GM18502 (cell line): ENCODE results near the gene HEPACAM.

Experiments used
- ATAC-seq: cut with Tn5 transposase; IDR thresholded peaks from one replicate; pipeline ENCODE4 v1.9.1; 2021; ENCODE audit warnings: mild to moderate bottlenecking; ENCODE audit not compliant: unreplicated experiment, poor library complexity

Gene HEPACAM

DNA sequence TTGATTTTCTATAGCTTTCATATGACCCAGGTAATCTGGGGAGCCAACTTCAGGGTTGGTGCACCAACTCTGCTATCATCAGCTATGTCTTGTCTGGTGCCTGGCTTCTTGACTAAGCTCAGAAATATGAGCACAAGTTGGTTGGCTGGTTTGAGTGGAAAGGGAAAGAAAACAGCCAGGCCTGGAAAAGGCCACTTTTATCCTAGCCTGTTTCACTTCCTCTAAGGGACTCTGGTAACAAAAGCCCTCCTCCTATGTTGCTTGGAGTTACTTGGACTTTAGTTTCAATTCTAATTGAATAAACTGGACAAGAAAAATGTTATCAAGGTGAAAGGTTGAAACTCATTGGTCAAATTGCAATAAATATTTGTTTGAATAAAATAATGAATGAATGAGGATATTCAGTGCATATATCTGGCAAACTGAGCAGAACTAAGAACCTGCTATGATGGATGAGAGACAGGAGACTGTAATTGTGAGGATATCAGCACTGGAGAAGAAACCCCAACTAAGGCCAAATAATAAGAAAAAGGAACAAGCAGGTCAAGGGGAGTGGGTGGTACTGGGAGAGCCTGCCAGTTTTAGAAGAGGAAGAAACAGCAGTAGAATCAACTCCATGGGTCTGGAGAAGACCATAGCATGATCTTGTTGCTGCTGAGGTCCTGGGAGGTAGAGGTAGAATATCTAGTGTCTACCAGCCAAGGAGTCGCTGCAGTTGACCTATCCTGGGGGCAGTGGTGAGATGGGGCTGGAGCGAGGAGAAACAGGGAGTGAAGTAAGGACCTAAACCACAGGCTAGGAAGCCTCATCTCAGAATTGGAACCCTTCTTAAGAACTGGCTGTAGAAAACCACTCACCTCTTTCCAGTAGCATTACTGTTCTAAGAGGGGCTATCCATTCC is 46.4 kb downstream of the HEPACAM start:
- ATAC-seq: no peak

DNA sequence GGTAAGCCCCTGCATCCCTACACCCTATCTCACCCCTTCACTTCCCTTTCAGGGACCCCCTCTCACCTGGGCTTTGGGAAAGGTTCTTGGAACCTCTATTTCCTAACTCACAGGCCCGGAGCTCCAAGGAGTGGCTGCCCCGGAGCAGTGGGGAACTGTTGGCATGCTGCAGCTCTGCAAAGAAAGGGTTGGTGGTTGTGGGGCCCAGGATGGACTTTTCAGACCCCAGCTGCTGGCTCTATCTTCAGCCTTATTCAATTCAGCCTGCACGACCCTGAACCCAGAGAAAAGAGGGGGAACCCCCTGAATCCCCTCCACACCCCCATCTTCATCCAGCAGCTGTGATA is 48.2 kb downstream of the HEPACAM start:
- ATAC-seq: no peak

- ATAC-seq: no peak
Observed at GRCh38 chr11:124886978-124887666, 48.7 kb downstream of the HEPACAM start.

- no peak for ATAC-seq
Observed at GRCh38 chr11:124886476-124886875, 49.4 kb downstream of the HEPACAM start.

GRCh38 chr11:124884869-124885479 is 50.9 kb downstream of the HEPACAM start:
- no peak for ATAC-seq

- ATAC-seq: no peak
Observed at GRCh38 chr11:124884340-124884739, 51.5 kb downstream of the HEPACAM start.

DNA sequence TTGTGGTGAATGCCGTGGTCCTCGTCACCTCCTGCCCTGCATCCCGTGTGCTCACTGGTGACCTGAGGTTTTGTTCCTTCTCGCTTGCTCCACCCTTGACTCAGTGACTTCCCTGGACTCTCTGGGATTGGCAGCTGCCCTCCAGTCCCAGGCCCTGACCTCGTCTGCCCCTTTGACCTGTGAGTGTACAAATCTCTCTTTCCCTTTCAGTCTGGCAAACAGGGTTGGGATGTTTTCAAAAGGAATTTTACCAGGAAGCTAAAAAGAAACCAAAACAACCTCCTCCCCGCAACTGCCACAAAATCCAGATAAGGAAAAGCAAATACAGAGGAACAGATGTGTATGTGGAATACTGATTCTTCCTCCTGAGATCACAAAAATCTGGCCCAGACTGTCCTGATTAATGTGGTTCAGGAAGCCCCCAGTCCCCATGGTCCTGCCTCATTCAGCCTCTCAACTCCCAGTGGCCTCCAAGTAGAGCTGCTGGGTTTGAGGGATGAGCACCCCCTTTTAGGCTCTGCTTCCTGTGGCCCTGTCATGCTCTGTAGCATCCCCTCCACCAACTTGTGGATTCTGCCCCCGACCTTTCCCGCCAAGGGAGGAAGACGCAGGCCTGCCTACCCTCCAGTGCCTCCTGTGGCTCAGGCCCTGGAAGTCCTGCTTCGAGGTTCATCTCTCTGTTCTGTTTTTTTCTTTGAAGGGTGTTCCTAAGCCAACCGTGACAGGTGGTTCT is 53.3 kb downstream of the HEPACAM start:
- ATAC-seq: no peak

GRCh38 chr11:124880958-124881357 is 54.9 kb downstream of the HEPACAM start:
- ATAC-seq: no peak

GRCh38 chr11:124880290-124880611 is 55.6 kb downstream of the HEPACAM start:
- no peak for ATAC-seq

DNA sequence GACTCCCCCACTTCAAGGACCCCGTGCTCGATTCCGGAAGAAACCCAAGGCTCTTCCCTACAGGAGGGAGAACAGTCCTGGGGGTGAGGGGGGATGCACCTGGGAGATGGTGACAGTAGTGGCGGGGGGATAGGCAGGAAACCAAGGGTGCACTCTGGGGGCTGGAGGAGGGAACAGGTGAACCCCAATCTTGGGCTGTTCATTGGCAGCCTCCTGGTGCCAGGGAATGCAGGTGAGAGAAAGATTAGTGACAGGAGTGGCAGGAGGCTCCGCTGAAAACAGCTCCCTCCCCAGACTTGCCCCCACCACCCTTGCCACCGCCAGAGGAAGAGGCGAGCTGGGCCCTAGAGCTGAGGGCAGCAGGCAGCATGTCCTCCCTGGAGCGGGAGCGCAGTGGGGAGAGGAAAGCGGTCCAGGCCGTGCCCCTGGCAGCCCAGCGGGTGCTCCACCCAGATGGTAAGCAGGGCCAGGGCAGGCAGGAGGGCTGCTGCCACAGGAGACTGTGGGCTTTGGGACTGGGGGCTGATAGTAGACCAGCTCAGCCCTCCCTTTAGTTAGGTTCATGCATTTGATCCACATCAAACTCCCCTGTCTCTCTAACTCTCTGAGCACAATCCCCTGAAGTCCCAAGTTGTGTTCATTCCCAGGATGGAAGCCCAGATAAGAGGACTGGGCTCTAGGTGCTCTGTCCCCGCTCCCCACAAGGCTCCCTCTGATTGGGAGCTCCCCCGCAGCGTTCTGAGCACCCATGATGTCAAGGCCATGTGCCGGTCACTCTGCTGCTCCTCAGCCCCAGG is 56.2 kb downstream of the HEPACAM start:
- no peak for ATAC-seq

DNA sequence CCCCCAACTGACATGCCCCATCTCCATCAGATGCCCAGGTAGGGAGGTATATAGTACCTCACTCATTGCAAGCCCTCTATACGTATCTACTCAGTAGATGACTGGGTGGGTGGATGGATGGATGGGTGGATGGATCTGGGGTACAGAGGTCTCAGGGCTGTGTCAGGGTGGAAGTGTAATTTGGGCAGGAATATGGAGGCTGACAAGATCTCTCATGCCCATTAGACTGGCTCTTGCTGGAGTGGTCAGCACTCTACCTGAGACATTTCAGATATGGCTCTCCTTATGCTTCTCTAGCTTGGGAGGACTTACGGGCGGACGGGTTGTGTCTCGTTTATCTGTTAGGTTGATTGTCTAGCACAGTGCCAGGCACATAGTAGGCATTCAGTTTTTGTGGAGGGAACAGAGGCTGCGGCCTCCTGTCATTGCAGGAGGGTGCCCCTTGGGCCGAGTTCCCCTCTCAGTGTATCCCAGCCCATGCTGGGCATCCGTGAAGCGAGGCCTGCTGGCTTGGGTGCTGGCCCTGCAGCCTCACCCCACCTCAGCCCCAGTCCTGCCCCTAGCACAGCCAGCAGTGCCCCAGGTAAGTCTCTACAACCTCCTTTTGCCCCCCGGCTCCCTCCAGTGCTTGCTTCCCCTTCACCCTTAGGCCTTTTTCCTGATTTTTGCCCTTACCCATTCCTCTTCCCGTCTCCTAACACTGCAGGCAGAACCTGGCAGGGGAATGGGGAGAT is 56.9 kb downstream of the HEPACAM start:
- ATAC-seq: no peak

GRCh38 chr11:124877910-124878758 is 57.7 kb downstream of the HEPACAM start:
- ATAC-seq: no peak

DNA sequence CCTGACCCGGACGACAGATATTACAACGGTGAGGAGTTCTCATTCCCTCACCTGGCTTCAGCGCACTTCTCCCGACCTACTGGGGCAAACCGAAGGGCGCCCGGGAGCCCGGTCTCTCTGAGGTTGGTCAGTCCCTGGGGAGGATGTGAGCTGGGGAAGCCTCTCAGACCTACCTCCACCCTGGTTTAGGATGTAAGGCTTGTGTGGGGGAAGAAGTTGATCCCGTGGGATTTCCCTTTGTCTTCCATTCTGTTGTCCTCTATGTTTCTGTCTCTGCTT is 58.3 kb downstream of the HEPACAM start:
- ATAC-seq: no peak

- ATAC-seq: no peak
Observed at GRCh38 chr11:124876818-124877630, 58.8 kb downstream of the HEPACAM start.

DNA sequence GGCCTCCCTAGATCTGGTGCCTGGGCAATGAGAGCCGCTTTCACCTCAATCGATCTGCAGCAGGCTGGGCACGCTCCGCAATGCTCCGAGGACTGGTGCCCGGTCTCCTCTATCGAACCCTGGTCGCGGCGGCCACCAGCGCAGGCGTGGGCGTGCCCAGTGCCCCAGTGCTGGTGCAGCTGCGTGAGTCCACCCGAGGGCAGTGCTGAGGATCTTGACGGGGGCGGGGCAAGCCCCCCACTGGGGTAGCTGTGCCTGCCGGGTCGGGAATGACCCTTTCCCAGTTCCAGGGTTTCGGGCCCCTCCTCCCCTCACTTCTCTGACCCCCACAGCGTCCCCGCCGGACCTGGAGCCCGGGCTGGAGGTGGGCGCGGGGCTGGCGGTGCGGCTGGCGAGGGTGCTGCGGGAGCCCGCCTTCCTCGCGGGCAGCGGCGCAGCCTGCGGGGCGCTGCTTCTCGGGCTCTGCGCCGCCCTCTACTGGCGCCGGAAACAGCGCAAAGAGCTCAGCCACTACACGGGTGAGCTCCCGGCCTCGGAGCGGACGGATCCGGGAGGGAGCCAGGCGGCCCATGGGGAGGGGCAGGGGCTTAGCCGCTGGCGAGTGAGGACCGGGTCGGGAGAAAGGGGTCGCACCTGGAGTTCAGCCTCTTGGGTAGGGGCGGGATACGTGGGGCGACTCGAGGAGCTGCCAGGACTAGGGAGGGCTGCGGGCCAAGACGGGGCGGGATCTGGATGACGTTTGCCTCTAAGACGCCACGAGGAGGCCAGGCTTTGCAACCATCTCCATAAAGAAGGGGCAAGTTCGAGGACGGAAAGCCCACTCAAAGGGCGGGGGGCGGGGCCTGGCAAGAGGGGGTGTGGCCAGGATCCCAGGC is 59.7 kb downstream of the HEPACAM start:
- peak; percentile 92 for ATAC-seq

GRCh38 chr11:124875401-124875800 is 60.4 kb downstream of the HEPACAM start:
- ATAC-seq: no peak
